Astrocyte (in vitro differentiated cells and primary cell): ENCODE measurements around the gene ARHGAP33. TPM values are rescaled to one million over a fixed set of nuclear protein-coding genes. Genes with fewer than 3 reads are reported as not detected.

Experiments
- DNase-seq: peaks from one replicate; pipeline ENCODE4 v3.0.0-alpha.2; 2010; ENCODE audit warnings: low read depth
- FAIRE-seq: peaks from 2 replicates; lab custom pipeline; 2011; peaks lifted over from hg19 to GRCh38; lab: Jason Lieb, UNC
- H2AFZ ChIP-seq: 2 replicates; pipeline ENCODE4 v1.6.0; 2012; ENCODE audit warnings: low read depth, low read length, inconsistent platforms
- H3K27ac ChIP-seq: 2 replicates; pipeline ENCODE4 v1.5.1; 2011; ENCODE audit warnings: low read depth, low read length, inconsistent platforms
- H3K27me3 ChIP-seq: 2 replicates; pipeline ENCODE4 v1.6.0; 2011; ENCODE audit warnings: low read length, inconsistent platforms; ENCODE audit not compliant: insufficient read depth
- H3K36me3 ChIP-seq: 2 replicates; pipeline ENCODE4 v1.5.1; 2011; ENCODE audit warnings: low read length, inconsistent platforms; ENCODE audit not compliant: insufficient read depth
- H3K4me1 ChIP-seq: 2 replicates; pipeline ENCODE4 v1.5.1; 2011; ENCODE audit warnings: low read length, inconsistent platforms; ENCODE audit not compliant: insufficient read depth
- H3K4me2 ChIP-seq: 2 replicates; pipeline ENCODE4 v1.6.0; 2012; ENCODE audit warnings: low read length, inconsistent platforms
- H3K4me3 ChIP-seq: 2 replicates; pipeline ENCODE4 v1.5.1; 2011; ENCODE audit warnings: low read depth, mild to moderate bottlenecking, low read length, inconsistent platforms; ENCODE audit not compliant: insufficient read depth
- H3K79me2 ChIP-seq: 2 replicates; pipeline ENCODE4 v1.6.0; 2012; ENCODE audit warnings: mild to moderate bottlenecking, low read length, inconsistent platforms; ENCODE audit not compliant: insufficient read depth
- H3K9ac ChIP-seq: 2 replicates; pipeline ENCODE4 v1.6.0; 2012; ENCODE audit warnings: mild to moderate bottlenecking, low read length, inconsistent platforms
- H3K9me3 ChIP-seq: 2 replicates; pipeline ENCODE4 v1.5.1; 2012; ENCODE audit warnings: low read depth, mild to moderate bottlenecking, low read length, inconsistent platforms; ENCODE audit not compliant: insufficient read depth
- H4K20me1 ChIP-seq: 2 replicates; pipeline ENCODE4 v1.6.0; 2012; ENCODE audit warnings: low read length, inconsistent platforms; ENCODE audit not compliant: insufficient read depth
- H3K27ac Mint-ChIP-seq: one replicate; pipeline ENCODE4 v1.8.0; 2021; ENCODE audit warnings: mild to moderate bottlenecking, mixed read lengths; ENCODE audit not compliant: unreplicated experiment
- H3K27me3 Mint-ChIP-seq: one replicate; pipeline ENCODE4 v1.8.0; 2021; ENCODE audit warnings: low read depth, mixed read lengths; ENCODE audit not compliant: unreplicated experiment
- H3K36me3 Mint-ChIP-seq: one replicate; pipeline ENCODE4 v1.8.0; 2021; ENCODE audit warnings: low read depth, mixed read lengths; ENCODE audit not compliant: unreplicated experiment
- H3K4me1 Mint-ChIP-seq: one replicate; pipeline ENCODE4 v1.8.0; 2021; ENCODE audit warnings: low read depth, mixed read lengths; ENCODE audit not compliant: unreplicated experiment
- H3K4me3 Mint-ChIP-seq: one replicate; pipeline ENCODE4 v1.8.0; 2021; ENCODE audit warnings: mild to moderate bottlenecking, moderate library complexity, mixed read lengths; ENCODE audit not compliant: unreplicated experiment
- H3K9me3 Mint-ChIP-seq: one replicate; pipeline ENCODE4 v1.8.0; 2021; ENCODE audit warnings: mild to moderate bottlenecking, mixed read lengths; ENCODE audit not compliant: unreplicated experiment
- EZH2 ChIP-seq: IDR thresholded peaks from 2 replicates; pipeline ENCODE4 v1.6.1; 2012; ENCODE audit warnings: mild to moderate bottlenecking, low read length, inconsistent platforms; ENCODE audit not compliant: insufficient read depth
- total RNA-seq: library from RNA; stranded (reverse); gene quantifications from 2 replicates; pipeline ENCODE4 v1.2.1, GENCODE V29; 2021
- TF ChIP-seq, protein P1 (sequence below): IDR thresholded peaks from 2 replicates; pipeline ENCODE4 v1.5.1; 2011; ENCODE audit warnings: low read depth, mild to moderate bottlenecking, inconsistent platforms, low read length, moderate library complexity; ENCODE audit not compliant: insufficient read depth

The ARHGAP33 gene
- total RNA-seq, 1 donor from 2014 or later: 5.5 TPM

GRCh38 chr19:35797663-35798062, 22.3 kb downstream of the ARHGAP33 start:
- Mint-ChIP-seq H3K4me3 (no peak overlapping the region), H3K27me3 (peaks cover 53% of the 10 kb centered on the region), H3K36me3 (no peaks in the 10 kb centered on the region), H3K27ac (no peak overlapping the region), H3K4me1 (no peaks in the 10 kb centered on the region), H3K9me3 (peaks cover 7% of the 10 kb centered on the region)
- no peak overlapping the region for H2AFZ ChIP-seq
- no peaks in the 10 kb centered on the region for H4K20me1 ChIP-seq
- H3K4me1 ChIP-seq: no peaks in the 10 kb centered on the region
- H3K9ac ChIP-seq: no peak overlapping the region
- no peak for TF ChIP-seq EZH2
- TF ChIP-seq, protein P1, sequence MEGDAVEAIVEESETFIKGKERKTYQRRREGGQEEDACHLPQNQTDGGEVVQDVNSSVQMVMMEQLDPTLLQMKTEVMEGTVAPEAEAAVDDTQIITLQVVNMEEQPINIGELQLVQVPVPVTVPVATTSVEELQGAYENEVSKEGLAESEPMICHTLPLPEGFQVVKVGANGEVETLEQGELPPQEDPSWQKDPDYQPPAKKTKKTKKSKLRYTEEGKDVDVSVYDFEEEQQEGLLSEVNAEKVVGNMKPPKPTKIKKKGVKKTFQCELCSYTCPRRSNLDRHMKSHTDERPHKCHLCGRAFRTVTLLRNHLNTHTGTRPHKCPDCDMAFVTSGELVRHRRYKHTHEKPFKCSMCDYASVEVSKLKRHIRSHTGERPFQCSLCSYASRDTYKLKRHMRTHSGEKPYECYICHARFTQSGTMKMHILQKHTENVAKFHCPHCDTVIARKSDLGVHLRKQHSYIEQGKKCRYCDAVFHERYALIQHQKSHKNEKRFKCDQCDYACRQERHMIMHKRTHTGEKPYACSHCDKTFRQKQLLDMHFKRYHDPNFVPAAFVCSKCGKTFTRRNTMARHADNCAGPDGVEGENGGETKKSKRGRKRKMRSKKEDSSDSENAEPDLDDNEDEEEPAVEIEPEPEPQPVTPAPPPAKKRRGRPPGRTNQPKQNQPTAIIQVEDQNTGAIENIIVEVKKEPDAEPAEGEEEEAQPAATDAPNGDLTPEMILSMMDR: no peak
- H3K27me3 ChIP-seq: peaks cover 17% of the 10 kb centered on the region
- FAIRE-seq: no peak
- H3K79me2 ChIP-seq: no peaks in the 10 kb centered on the region
- H3K36me3 ChIP-seq: no peaks in the 10 kb centered on the region
- no peak overlapping the region for H3K27ac ChIP-seq
- no peak overlapping the region for H3K4me2 ChIP-seq
- no peak for DNase-seq
- H3K4me3 ChIP-seq: no peak overlapping the region
- no peaks in the 10 kb centered on the region for H3K9me3 ChIP-seq

GRCh38 chr19:35801828-35802227, 26.5 kb downstream of the ARHGAP33 start:
- Mint-ChIP-seq H3K27me3 (peaks cover 57% of the 10 kb centered on the region), H3K36me3 (no peaks in the 10 kb centered on the region), H3K27ac (no peak overlapping the region), H3K4me1 (no peaks in the 10 kb centered on the region), H3K9me3 (peaks cover 7% of the 10 kb centered on the region), H3K4me3 (no peak overlapping the region)
- Histone ChIP-seq H3K9me3 (no peaks in the 10 kb centered on the region), H3K4me1 (no peaks in the 10 kb centered on the region), H3K36me3 (no peaks in the 10 kb centered on the region), H4K20me1 (no peaks in the 10 kb centered on the region), H3K4me2 (no peak overlapping the region), H2AFZ (no peak overlapping the region), H3K27me3 (peaks cover 9% of the 10 kb centered on the region), H3K27ac (no peak overlapping the region), H3K4me3 (no peak overlapping the region), H3K79me2 (no peaks in the 10 kb centered on the region), H3K9ac (no peak overlapping the region)
- TF ChIP-seq EZH2: no peak
- TF ChIP-seq, protein P1: no peak
- no peak for DNase-seq
- FAIRE-seq: no peak

- no peaks in the 10 kb centered on the region for H3K36me3 ChIP-seq
- H3K27me3 Mint-ChIP-seq: peaks cover 57% of the 10 kb centered on the region
- H3K4me1 ChIP-seq: no peaks in the 10 kb centered on the region
- H3K27ac Mint-ChIP-seq: no peak overlapping the region
- H3K4me3 ChIP-seq: no peak overlapping the region
- H3K9ac ChIP-seq: no peak overlapping the region
- H3K4me3 Mint-ChIP-seq: no peak overlapping the region
- H4K20me1 ChIP-seq: no peaks in the 10 kb centered on the region
- H3K79me2 ChIP-seq: no peaks in the 10 kb centered on the region
- FAIRE-seq (no peak), DNase-seq (no peak)
- no peaks in the 10 kb centered on the region for H3K9me3 ChIP-seq
- H3K9me3 Mint-ChIP-seq: peaks cover 7% of the 10 kb centered on the region
- H3K36me3 Mint-ChIP-seq: no peaks in the 10 kb centered on the region
- H3K27me3 ChIP-seq: no peaks in the 10 kb centered on the region
- no peaks in the 10 kb centered on the region for H3K4me1 Mint-ChIP-seq
- H3K4me2 ChIP-seq: no peak overlapping the region
- H2AFZ ChIP-seq: no peak overlapping the region
- TF ChIP-seq, protein P1: no peak
- no peak for TF ChIP-seq EZH2
- H3K27ac ChIP-seq: no peak overlapping the region
Measured at GRCh38 chr19:35805526-35806102, 30.2 kb downstream of the ARHGAP33 start.
